ENCODE measurements around the gene BAHD1.

DNA sequence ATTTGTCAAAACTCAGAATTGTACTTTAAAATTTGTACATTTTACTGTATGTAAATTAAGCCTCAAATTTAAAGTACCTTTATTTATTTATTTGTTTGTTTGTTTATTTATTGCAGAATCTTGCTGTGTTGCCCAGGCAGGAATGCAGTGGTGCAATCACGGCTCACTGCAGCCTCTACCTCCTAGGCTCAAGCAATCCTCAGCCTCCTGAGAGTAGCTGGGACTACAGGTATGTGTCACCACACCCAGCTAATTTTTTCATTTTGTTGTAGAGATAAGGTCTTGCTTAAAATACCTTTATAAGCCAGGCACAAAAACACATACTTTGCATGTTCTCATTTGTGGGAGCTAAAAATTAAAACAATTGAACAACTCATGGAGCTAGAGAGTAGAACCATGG, 67.5 kb downstream of the BAHD1 start:
- TF ChIP-seq, protein P1, sequence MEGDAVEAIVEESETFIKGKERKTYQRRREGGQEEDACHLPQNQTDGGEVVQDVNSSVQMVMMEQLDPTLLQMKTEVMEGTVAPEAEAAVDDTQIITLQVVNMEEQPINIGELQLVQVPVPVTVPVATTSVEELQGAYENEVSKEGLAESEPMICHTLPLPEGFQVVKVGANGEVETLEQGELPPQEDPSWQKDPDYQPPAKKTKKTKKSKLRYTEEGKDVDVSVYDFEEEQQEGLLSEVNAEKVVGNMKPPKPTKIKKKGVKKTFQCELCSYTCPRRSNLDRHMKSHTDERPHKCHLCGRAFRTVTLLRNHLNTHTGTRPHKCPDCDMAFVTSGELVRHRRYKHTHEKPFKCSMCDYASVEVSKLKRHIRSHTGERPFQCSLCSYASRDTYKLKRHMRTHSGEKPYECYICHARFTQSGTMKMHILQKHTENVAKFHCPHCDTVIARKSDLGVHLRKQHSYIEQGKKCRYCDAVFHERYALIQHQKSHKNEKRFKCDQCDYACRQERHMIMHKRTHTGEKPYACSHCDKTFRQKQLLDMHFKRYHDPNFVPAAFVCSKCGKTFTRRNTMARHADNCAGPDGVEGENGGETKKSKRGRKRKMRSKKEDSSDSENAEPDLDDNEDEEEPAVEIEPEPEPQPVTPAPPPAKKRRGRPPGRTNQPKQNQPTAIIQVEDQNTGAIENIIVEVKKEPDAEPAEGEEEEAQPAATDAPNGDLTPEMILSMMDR (conservative IDR thresholded peaks at IDR 0.05 in 1 of 2, IDR thresholded peaks at IDR 0.05 in 1 of 2; ENCODE audit: low read depth in 1 of 2, low read length in 2 of 2): no peak
- no peak for TF ChIP-seq EZH2 (IDR thresholded peaks at IDR 0.05; ENCODE audit: low read length, missing control alignments)

Measured in fibroblast of lung (primary cell).